B cell (primary cell): ENCODE measurements around the gene ACOX3.

ENCODE experiments used
- CTCF ChIP-seq: fragments of 200-600 bp; IDR thresholded peaks from one replicate; pipeline ENCODE4 v1.8.0; 2022; ENCODE audit warnings: antibody characterized with exemption, mild to moderate bottlenecking
- EZH2 ChIP-seq: IDR thresholded peaks from 2 replicates; pipeline ENCODE4 v1.6.1; 2012; ENCODE audit warnings: borderline replicate concordance, low read depth, mild to moderate bottlenecking, moderate library complexity, low read length; ENCODE audit not compliant: insufficient read depth, poor library complexity, severe bottlenecking

- TF ChIP-seq CTCF, result no peak
- TF ChIP-seq EZH2, result no peak
Measured at GRCh38 chr4:8475751-8476575, 35.4 kb upstream of the ACOX3 start.
